ENCODE data around the gene MRPS14.
"Not testable (repeated sequence)": the region's sequence is repeated elsewhere in the genome, so short reads cannot be mapped to it uniquely, and the experiment has no call there.

MRPS14 gene

GRCh38 chr1:175023043-175023921 is at the start of gene MRPS14:
MRPS14 (minus strand) TSS chr1:175023425; CDS start chr1:175023408, 17 bp downstream.
- DNase-seq: peak; percentile 84

- peak; percentile 52 for DNase-seq
These were observed 49.1 kb upstream of the MRPS14 start for GRCh38 chr1:175072099-175072951.

GRCh38 chr1:175071276-175071943 is 48.2 kb upstream of the MRPS14 start:
- DNase-seq: no peak

- no peak for DNase-seq
These were observed 47.6 kb upstream of the MRPS14 start for GRCh38 chr1:175070818-175071217.

GRCh38 chr1:175067362-175068106 is 44.3 kb upstream of the MRPS14 start, which contains the start of gene TNN:
TNN (plus strand) TSS chr1:175067833; CDS start chr1:175077419, 9,586 bp downstream.
- no peak for DNase-seq

GRCh38 chr1:175062858-175063257 is 39.6 kb upstream of the MRPS14 start:
- no peak for DNase-seq

GRCh38 chr1:175062339-175062738 is 39.1 kb upstream of the MRPS14 start:
- no peak for DNase-seq

GRCh38 chr1:175054736-175055135 is 31.5 kb upstream of the MRPS14 start:
- DNase-seq: no peak

GRCh38 chr1:175050992-175051391 is 27.8 kb upstream of the MRPS14 start:
- DNase-seq: no peak

- no peak for DNase-seq
These were observed 22.3 kb upstream of the MRPS14 start for GRCh38 chr1:175045519-175045918.

GRCh38 chr1:175045097-175045496 is 21.9 kb upstream of the MRPS14 start:
- DNase-seq: no peak

- DNase-seq: not testable (repeated sequence)
These were observed 21.4 kb upstream of the MRPS14 start for GRCh38 chr1:175044591-175044990.

GRCh38 chr1:175043824-175044223 is 20.6 kb upstream of the MRPS14 start:
- no peak for DNase-seq

- no peak for DNase-seq
These were observed 19.4 kb upstream of the MRPS14 start for GRCh38 chr1:175042650-175043049.

GRCh38 chr1:175040324-175040879 is 17.2 kb upstream of the MRPS14 start:
- no peak for DNase-seq

- no peak for DNase-seq
These were observed 14.2 kb upstream of the MRPS14 start for GRCh38 chr1:175037416-175037815.

- DNase-seq: no peak
These were observed 13.3 kb upstream of the MRPS14 start for GRCh38 chr1:175036476-175036875.

GRCh38 chr1:175035865-175036264 is 12.6 kb upstream of the MRPS14 start:
- no peak for DNase-seq

GRCh38 chr1:175034775-175035174 is 11.6 kb upstream of the MRPS14 start:
- no peak for DNase-seq

- no peak for DNase-seq
These were observed 10.7 kb upstream of the MRPS14 start for GRCh38 chr1:175033953-175034352.

GRCh38 chr1:175024773-175025172 is 1.5 kb upstream of the MRPS14 start:
- DNase-seq: no peak

- DNase-seq: not testable (repeated sequence)
These were observed 657 bp upstream of the MRPS14 start for GRCh38 chr1:175023922-175024242.

Measured in KG1 (cell line).